Suprapubic skin (tissue), 4 donors: ENCODE results near the gene ANKRD12. TPM values are rescaled to one million over a fixed set of nuclear protein-coding genes. Genes with fewer than 3 reads are reported as not detected.

Source experiments
- DNase-seq, 2 donors: peaks; one replicate each; pipeline ENCODE4 v3.0.0-alpha.2; 2019; ENCODE audit warnings: low spot score in 2 of 2
- H3K27ac ChIP-seq: fragments of 200-600 bp; sonication (generic); one replicate; pipeline ENCODE4 v1.5.1; 2019
- H3K27me3 ChIP-seq: fragments of 200-600 bp; sonication (generic); one replicate; pipeline ENCODE4 v1.5.1; 2019
- H3K36me3 ChIP-seq: fragments of 200-600 bp; sonication (generic); one replicate; pipeline ENCODE4 v1.5.1; 2019
- H3K4me1 ChIP-seq: fragments of 200-600 bp; sonication (generic); one replicate; pipeline ENCODE4 v1.5.1; 2019
- H3K4me3 ChIP-seq: fragments of 200-600 bp; sonication (generic); one replicate; pipeline ENCODE4 v1.5.1; 2019; ENCODE audit warnings: mild to moderate bottlenecking
- H3K9me3 ChIP-seq: fragments of 200-600 bp; sonication (generic); one replicate; pipeline ENCODE4 v1.5.1; 2019
- EP300 ChIP-seq: sonication (generic); formaldehyde crosslinking; IDR thresholded peaks from one replicate; pipeline ENCODE4 v1.6.1; 2017; ENCODE audit warnings: antibody characterized with exemption
- POLR2A ChIP-seq, 2 donors: fragments of 450-650 bp; IDR thresholded peaks; one replicate each; pipeline ENCODE4 v1.6.1; 2017; ENCODE audit warnings: antibody characterized with exemption in 2 of 2, mild to moderate bottlenecking in 2 of 2, moderate library complexity in 2 of 2
- POLR2AphosphoS5 ChIP-seq, 3 donors: sonication (generic); formaldehyde crosslinking; IDR thresholded peaks; one replicate each; pipeline ENCODE4 v1.6.1; 2017; ENCODE audit warnings: antibody characterized with exemption in 3 of 3
- WGBS: methylation state at CpG from one replicate; pipeline ENCODE4 v1.1.5; 2018; 5-methylcytosine and 5-hydroxymethylcytosine counted together
- total RNA-seq, 4 donors: library from RNA; depleted of rRNA; stranded (reverse); fragments of >200 nt; gene quantifications; one replicate each; pipeline ENCODE4 v1.1.0, GENCODE V29; 2016
- TF ChIP-seq, protein P1 (sequence below), 2 donors: fragments of 200-600 bp in 1 of 2; fragments of 450-650 bp in 1 of 2; sonication (generic) in 1 of 2; IDR thresholded peaks; one replicate each; pipeline ENCODE4 v1.5.1; 2016 to 2019; ENCODE audit warnings: antibody characterized with exemption in 2 of 2, mild to moderate bottlenecking in 1 of 2, moderate library complexity in 1 of 2

The ANKRD12 gene
- total RNA-seq, 4 donors from 2014 or later = 41.0 to 107 (median 60.8) TPM

- Histone ChIP-seq H3K4me1 (no peaks in the 10 kb centered on the region), H3K36me3 (peaks cover 42% of the 10 kb centered on the region), H3K9me3 (no peaks in the 10 kb centered on the region), H3K27ac (no peak overlapping the region), H3K4me3 (no peak overlapping the region), H3K27me3 (no peaks in the 10 kb centered on the region)
- no peak for DNase-seq
- TF ChIP-seq, protein P1, sequence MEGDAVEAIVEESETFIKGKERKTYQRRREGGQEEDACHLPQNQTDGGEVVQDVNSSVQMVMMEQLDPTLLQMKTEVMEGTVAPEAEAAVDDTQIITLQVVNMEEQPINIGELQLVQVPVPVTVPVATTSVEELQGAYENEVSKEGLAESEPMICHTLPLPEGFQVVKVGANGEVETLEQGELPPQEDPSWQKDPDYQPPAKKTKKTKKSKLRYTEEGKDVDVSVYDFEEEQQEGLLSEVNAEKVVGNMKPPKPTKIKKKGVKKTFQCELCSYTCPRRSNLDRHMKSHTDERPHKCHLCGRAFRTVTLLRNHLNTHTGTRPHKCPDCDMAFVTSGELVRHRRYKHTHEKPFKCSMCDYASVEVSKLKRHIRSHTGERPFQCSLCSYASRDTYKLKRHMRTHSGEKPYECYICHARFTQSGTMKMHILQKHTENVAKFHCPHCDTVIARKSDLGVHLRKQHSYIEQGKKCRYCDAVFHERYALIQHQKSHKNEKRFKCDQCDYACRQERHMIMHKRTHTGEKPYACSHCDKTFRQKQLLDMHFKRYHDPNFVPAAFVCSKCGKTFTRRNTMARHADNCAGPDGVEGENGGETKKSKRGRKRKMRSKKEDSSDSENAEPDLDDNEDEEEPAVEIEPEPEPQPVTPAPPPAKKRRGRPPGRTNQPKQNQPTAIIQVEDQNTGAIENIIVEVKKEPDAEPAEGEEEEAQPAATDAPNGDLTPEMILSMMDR (IDR thresholded peaks at IDR 0.05) = no peak
- TF ChIP-seq POLR2A (IDR thresholded peaks at IDR 0.05) (no peak), POLR2AphosphoS5 (IDR thresholded peaks at IDR 0.05) (no peak), EP300 (no peak)
Observed at GRCh38 chr18:9243029-9243428, 106.4 kb downstream of the ANKRD12 start.

GRCh38 chr18:9244376-9244775 lies 107.8 kb downstream of the ANKRD12 start:
- TF ChIP-seq POLR2A (IDR thresholded peaks at IDR 0.05) (no peak), POLR2AphosphoS5 (IDR thresholded peaks at IDR 0.05) (no peak)
- no peaks in the 10 kb centered on the region for H3K4me1 ChIP-seq
- H3K4me3 ChIP-seq = no peak overlapping the region
- DNase-seq = no peak
- no peaks in the 10 kb centered on the region for H3K27me3 ChIP-seq
- H3K36me3 ChIP-seq = peaks cover 30% of the 10 kb centered on the region
- no peak overlapping the region for H3K27ac ChIP-seq
- H3K9me3 ChIP-seq = no peaks in the 10 kb centered on the region
- WGBS = 93% methylated on average over 3 of the region's 3 CpGs

- H3K9me3 ChIP-seq = no peaks in the 10 kb centered on the region
- H3K27ac ChIP-seq = no peak overlapping the region
- H3K27me3 ChIP-seq = no peaks in the 10 kb centered on the region
- no peak for DNase-seq
- H3K4me3 ChIP-seq = no peak overlapping the region
- H3K4me1 ChIP-seq = no peaks in the 10 kb centered on the region
- TF ChIP-seq POLR2AphosphoS5 (IDR thresholded peaks at IDR 0.05) (no peak), POLR2A (IDR thresholded peaks at IDR 0.05) (no peak), EP300 (no peak)
- TF ChIP-seq, protein P1 (IDR thresholded peaks at IDR 0.05) = no peak
- WGBS = 96% methylated on average over 4 of the region's 4 CpGs
- H3K36me3 ChIP-seq = peaks cover 25% of the 10 kb centered on the region
Observed at GRCh38 chr18:9248661-9249060, 112.1 kb downstream of the ANKRD12 start.

DNA sequence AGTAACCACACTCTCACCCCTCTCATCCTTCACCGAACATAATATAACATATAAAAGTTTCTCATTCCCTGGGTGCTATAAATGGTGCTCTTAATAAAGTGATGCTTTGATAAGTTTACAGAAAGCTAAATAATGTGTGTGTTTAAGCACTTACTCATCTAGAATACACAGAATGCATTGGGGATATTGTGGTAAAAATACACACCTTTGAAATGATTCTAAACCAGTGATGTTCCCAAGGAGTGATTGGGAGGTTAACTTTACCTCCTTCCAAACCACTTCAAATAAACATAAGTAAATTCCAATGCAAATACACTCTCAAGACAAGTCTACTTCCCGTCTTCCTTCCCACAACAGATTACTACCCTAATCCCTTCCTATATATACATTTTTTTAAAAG lies 112.7 kb downstream of the ANKRD12 start:
- Histone ChIP-seq H3K27me3 (no peaks in the 10 kb centered on the region), H3K9me3 (no peaks in the 10 kb centered on the region), H3K27ac (no peak overlapping the region), H3K36me3 (peaks cover 28% of the 10 kb centered on the region), H3K4me1 (no peaks in the 10 kb centered on the region), H3K4me3 (no peak overlapping the region)
- no peak for TF ChIP-seq POLR2A (IDR thresholded peaks at IDR 0.05)
- TF ChIP-seq, protein P1 (IDR thresholded peaks at IDR 0.05) = no peak
- TF ChIP-seq EP300 = no peak
- no peak for TF ChIP-seq POLR2AphosphoS5 (IDR thresholded peaks at IDR 0.05)
- 84% methylated on average over 2 of the region's 2 CpGs for WGBS
- DNase-seq = no peak

DNA sequence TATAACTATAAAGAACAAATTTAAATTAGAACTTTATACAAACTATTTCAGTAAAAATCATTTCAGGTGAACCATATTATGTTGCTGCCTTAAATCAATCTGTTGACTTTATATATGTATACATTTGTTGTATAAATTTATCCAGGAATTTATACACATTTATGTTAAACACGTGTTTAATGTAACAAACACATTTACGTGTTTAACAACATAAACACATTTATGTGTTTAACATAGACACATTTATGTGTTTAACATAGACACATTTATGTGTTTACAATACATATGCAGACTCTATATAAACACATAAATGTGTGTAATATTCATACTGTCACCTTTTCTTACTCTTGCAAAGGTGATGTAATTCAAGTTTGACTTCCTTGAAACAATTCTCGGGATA lies 122.6 kb downstream of the ANKRD12 start:
- no peak overlapping the region for H3K27ac ChIP-seq
- no peak overlapping the region for H3K4me3 ChIP-seq
- no peaks in the 10 kb centered on the region for H3K27me3 ChIP-seq
- no peak for TF ChIP-seq EP300
- TF ChIP-seq POLR2A (IDR thresholded peaks at IDR 0.05) = no peak
- TF ChIP-seq, protein P1 (IDR thresholded peaks at IDR 0.05) = no peak
- no peak for TF ChIP-seq POLR2AphosphoS5 (IDR thresholded peaks at IDR 0.05)
- no peaks in the 10 kb centered on the region for H3K4me1 ChIP-seq
- 90% methylated on average over 3 of the region's 3 CpGs for WGBS
- peaks cover 6% of the 10 kb centered on the region for H3K9me3 ChIP-seq
- H3K36me3 ChIP-seq = peaks cover 14% of the 10 kb centered on the region
- no peak for DNase-seq
